ENCODE results near the gene KCNK10. TPM values are rescaled to one million over a fixed set of nuclear protein-coding genes. Genes with fewer than 3 reads are reported as not detected.

KCNK10 gene
- total RNA-seq, 2 donors from 2014 or later, result 4.9 TPM; not detected in 1

- intact Hi-C loops (cut with DNase I), result no loop called here
- 81% methylated on average over 7 of the region's 7 CpGs for WGBS
- Histone ChIP-seq H3K4me1 (replicated peaks) (no peaks in the 10 kb centered on the region), H3K4me3 (no peak overlapping the region), H3K27ac (no peak overlapping the region), H3K27me3 (replicated peaks; ENCODE audit: insufficient read depth) (no peaks in the 10 kb centered on the region), H3K36me3 (no peaks in the 10 kb centered on the region), H3K9me3 (no peaks in the 10 kb centered on the region)
- TF ChIP-seq POLR2AphosphoS5 (IDR thresholded peaks at IDR 0.05), result no peak
- TF ChIP-seq POLR2A (IDR thresholded peaks at IDR 0.05), result no peak
- no peak for TF ChIP-seq CTCF (IDR thresholded peaks at IDR 0.05)
- no peak for DNase-seq (ENCODE audit: low spot score)
These were observed 155.0 kb downstream of the KCNK10 start for GRCh38 chr14:88168025-88168424.

DNA sequence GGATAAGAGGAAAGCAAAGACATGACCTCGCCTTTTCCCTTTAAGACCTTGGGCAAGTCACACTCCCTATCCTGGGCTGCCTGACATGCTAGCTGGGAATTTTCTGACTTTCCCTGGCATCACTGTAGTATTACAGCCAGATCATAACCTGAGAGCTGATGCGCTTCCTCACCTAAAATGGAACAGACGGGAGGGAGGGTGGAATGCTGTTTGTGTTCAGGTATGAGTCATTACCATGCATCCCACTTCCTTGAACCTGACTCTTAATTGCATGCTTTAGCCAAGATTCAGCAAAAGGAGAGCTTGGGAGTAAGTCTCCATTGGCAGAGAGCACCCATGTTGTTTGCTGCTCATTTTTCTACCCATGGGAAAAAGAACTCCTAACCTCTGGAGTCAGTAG is 156.5 kb downstream of the KCNK10 start:
- Histone ChIP-seq H3K27me3 (replicated peaks; ENCODE audit: insufficient read depth) (no peaks in the 10 kb centered on the region), H3K9me3 (no peaks in the 10 kb centered on the region), H3K4me1 (replicated peaks) (no peaks in the 10 kb centered on the region), H3K36me3 (no peaks in the 10 kb centered on the region), H3K27ac (no peak overlapping the region), H3K4me3 (no peak overlapping the region)
- intact Hi-C loops (cut with DNase I), result no loop called here
- 66% methylated on average over 3 of the region's 3 CpGs for WGBS
- no peak for DNase-seq (ENCODE audit: low spot score)
- TF ChIP-seq POLR2A (IDR thresholded peaks at IDR 0.05), result no peak
- TF ChIP-seq POLR2AphosphoS5 (IDR thresholded peaks at IDR 0.05), result no peak
- no peak for TF ChIP-seq CTCF (IDR thresholded peaks at IDR 0.05)

DNA sequence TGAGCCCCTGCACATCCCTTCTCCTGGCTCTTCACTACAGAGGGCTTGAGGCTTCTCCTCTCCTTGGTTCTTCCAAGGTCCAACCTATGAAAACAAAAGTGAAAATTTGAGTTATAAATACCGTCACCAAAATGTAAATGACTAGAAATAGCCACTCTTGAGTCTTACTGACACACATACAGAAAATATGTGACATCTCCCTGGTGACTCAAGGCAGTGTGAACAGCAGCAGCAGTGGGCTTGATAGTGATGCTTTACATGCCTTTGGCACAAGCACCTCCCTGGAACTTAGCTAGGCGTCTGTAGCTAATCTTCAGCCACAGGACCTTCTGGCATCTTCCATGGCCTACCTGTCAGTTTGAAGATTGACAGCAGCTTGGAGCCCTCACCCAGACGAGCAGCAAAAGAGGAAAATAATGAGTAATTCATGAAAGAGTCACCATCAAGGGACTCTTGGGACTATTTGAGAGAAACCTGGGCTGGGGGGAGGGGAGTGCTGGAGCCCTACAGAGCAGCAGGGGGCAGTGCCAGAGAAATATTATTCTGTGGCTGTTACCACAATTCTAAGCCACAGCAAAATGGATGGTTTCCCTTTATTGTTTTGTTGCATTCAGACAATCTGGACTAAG is 158.0 kb downstream of the KCNK10 start:
- no peaks in the 10 kb centered on the region for H3K4me1 ChIP-seq (replicated peaks)
- H3K27ac ChIP-seq, result no peak overlapping the region
- DNase-seq (ENCODE audit: low spot score), result no peak
- no peaks in the 10 kb centered on the region for H3K36me3 ChIP-seq
- no peaks in the 10 kb centered on the region for H3K27me3 ChIP-seq (replicated peaks; ENCODE audit: insufficient read depth)
- H3K4me3 ChIP-seq, result no peak overlapping the region
- no peak for TF ChIP-seq POLR2A (IDR thresholded peaks at IDR 0.05)
- intact Hi-C loops (cut with DNase I), result no loop called here
- H3K9me3 ChIP-seq, result no peaks in the 10 kb centered on the region
- 72% methylated on average over 3 of the region's 3 CpGs for WGBS

GRCh38 chr14:88163731-88164255 is 159.3 kb downstream of the KCNK10 start:
- intact Hi-C loops (cut with DNase I), result no loop called here
- no peak for DNase-seq (ENCODE audit: low spot score)
- WGBS, result 81% methylated on average over 4 of the region's 4 CpGs
- no peaks in the 10 kb centered on the region for H3K9me3 ChIP-seq
- TF ChIP-seq POLR2AphosphoS5 (IDR thresholded peaks at IDR 0.05), result no peak
- no peak for TF ChIP-seq POLR2A (IDR thresholded peaks at IDR 0.05)
- TF ChIP-seq CTCF (IDR thresholded peaks at IDR 0.05), result no peak
- no peak overlapping the region for H3K27ac ChIP-seq
- no peaks in the 10 kb centered on the region for H3K27me3 ChIP-seq (replicated peaks; ENCODE audit: insufficient read depth)
- no peaks in the 10 kb centered on the region for H3K36me3 ChIP-seq
- H3K4me1 ChIP-seq (replicated peaks), result no peaks in the 10 kb centered on the region
- no peak overlapping the region for H3K4me3 ChIP-seq

GRCh38 chr14:88156127-88156526 is 166.9 kb downstream of the KCNK10 start:
- TF ChIP-seq POLR2A (IDR thresholded peaks at IDR 0.05) (no peak), POLR2AphosphoS5 (IDR thresholded peaks at IDR 0.05) (no peak), CTCF (IDR thresholded peaks at IDR 0.05) (no peak)
- intact Hi-C loops (cut with DNase I), result no loop called here
- Histone ChIP-seq H3K4me3 (no peak overlapping the region), H3K36me3 (no peaks in the 10 kb centered on the region), H3K27ac (no peak overlapping the region), H3K27me3 (replicated peaks; ENCODE audit: insufficient read depth) (no peaks in the 10 kb centered on the region), H3K9me3 (no peaks in the 10 kb centered on the region), H3K4me1 (replicated peaks) (no peaks in the 10 kb centered on the region)
- WGBS, result 75% methylated on average over 1 of the region's 1 CpG
- DNase-seq (ENCODE audit: low spot score), result no peak
